Peyer's patch (tissue), 4 donors: ENCODE measurements around the gene PRTG.

Experiments
- POLR2A ChIP-seq, 2 donors: fragments of 450-650 bp; IDR thresholded peaks; one replicate each; pipeline ENCODE4 v1.5.1; 2017; ENCODE audit warnings: antibody characterized with exemption in 2 of 2, mild to moderate bottlenecking in 2 of 2, moderate library complexity in 2 of 2
- TF ChIP-seq, protein P1 (sequence below), 6 experiments: fragments of 450-650 bp in 4 of 6; fragments of 200-600 bp in 2 of 6; sonication (generic) in 1 of 6; IDR thresholded peaks; one replicate each; pipeline ENCODE4 v1.5.1; 2017 to 2019; ENCODE audit warnings: antibody characterized with exemption in 6 of 6, mild to moderate bottlenecking in 3 of 6, moderate library complexity in 1 of 6

DNA sequence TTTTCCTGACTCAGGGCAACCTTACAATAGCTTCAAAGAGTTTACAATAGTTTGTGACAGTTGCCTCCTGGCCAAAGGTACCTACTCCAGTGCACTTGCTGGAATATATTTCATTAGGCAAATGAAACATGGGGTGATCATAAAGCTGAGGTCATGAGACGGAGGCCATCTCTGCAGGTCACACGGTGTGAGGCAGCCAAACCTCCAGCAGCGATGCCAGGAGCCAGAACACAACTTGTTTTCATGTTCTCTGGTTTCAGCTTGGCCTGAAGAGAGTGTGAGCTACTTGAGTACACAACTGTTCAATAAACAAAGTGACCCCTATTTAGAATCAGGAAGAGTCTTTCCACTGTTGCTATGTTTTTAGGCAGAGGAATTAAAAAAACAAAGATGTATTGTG is 112.1 kb downstream of the PRTG start:
- TF ChIP-seq, protein P1, sequence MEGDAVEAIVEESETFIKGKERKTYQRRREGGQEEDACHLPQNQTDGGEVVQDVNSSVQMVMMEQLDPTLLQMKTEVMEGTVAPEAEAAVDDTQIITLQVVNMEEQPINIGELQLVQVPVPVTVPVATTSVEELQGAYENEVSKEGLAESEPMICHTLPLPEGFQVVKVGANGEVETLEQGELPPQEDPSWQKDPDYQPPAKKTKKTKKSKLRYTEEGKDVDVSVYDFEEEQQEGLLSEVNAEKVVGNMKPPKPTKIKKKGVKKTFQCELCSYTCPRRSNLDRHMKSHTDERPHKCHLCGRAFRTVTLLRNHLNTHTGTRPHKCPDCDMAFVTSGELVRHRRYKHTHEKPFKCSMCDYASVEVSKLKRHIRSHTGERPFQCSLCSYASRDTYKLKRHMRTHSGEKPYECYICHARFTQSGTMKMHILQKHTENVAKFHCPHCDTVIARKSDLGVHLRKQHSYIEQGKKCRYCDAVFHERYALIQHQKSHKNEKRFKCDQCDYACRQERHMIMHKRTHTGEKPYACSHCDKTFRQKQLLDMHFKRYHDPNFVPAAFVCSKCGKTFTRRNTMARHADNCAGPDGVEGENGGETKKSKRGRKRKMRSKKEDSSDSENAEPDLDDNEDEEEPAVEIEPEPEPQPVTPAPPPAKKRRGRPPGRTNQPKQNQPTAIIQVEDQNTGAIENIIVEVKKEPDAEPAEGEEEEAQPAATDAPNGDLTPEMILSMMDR (IDR thresholded peaks at IDR 0.05): no peak
- no peak for TF ChIP-seq POLR2A (IDR thresholded peaks at IDR 0.05)
